ENCODE data around the gene PPM1M.

PPM1M gene

GRCh38 chr3:52248165-52248541 lies 2.6 kb downstream of the PPM1M start:
- no peak for ATAC-seq
- TF ChIP-seq TOX (CRISPR knock-in tag; IDR thresholded peaks at IDR 0.05; ENCODE audit: borderline replicate concordance) (no peak), RARB (CRISPR knock-in tag; IDR thresholded peaks at IDR 0.05) (no peak), ZFP30 (CRISPR knock-in tag; IDR thresholded peaks at IDR 0.05) (no peak), SNAI2 (CRISPR knock-in tag; IDR thresholded peaks at IDR 0.05) (no peak), ZNF8 (CRISPR knock-in tag; IDR thresholded peaks at IDR 0.05) (no peak)
- TF ChIP-seq, protein P1, sequence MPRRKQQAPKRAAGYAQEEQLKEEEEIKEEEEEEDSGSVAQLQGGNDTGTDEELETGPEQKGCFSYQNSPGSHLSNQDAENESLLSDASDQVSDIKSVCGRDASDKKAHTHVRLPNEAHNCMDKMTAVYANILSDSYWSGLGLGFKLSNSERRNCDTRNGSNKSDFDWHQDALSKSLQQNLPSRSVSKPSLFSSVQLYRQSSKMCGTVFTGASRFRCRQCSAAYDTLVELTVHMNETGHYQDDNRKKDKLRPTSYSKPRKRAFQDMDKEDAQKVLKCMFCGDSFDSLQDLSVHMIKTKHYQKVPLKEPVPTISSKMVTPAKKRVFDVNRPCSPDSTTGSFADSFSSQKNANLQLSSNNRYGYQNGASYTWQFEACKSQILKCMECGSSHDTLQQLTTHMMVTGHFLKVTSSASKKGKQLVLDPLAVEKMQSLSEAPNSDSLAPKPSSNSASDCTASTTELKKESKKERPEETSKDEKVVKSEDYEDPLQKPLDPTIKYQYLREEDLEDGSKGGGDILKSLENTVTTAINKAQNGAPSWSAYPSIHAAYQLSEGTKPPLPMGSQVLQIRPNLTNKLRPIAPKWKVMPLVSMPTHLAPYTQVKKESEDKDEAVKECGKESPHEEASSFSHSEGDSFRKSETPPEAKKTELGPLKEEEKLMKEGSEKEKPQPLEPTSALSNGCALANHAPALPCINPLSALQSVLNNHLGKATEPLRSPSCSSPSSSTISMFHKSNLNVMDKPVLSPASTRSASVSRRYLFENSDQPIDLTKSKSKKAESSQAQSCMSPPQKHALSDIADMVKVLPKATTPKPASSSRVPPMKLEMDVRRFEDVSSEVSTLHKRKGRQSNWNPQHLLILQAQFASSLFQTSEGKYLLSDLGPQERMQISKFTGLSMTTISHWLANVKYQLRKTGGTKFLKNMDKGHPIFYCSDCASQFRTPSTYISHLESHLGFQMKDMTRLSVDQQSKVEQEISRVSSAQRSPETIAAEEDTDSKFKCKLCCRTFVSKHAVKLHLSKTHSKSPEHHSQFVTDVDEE (CRISPR knock-in tag; IDR thresholded peaks at IDR 0.05), result no peak
- TF ChIP-seq, protein P2, sequence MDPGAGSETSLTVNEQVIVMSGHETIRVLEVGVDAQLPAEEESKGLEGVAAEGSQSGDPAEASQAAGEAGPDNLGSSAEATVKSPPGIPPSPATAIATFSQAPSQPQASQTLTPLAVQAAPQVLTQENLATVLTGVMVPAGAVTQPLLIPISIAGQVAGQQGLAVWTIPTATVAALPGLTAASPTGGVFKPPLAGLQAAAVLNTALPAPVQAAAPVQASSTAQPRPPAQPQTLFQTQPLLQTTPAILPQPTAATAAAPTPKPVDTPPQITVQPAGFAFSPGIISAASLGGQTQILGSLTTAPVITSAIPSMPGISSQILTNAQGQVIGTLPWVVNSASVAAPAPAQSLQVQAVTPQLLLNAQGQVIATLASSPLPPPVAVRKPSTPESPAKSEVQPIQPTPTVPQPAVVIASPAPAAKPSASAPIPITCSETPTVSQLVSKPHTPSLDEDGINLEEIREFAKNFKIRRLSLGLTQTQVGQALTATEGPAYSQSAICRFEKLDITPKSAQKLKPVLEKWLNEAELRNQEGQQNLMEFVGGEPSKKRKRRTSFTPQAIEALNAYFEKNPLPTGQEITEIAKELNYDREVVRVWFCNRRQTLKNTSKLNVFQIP (CRISPR knock-in tag; IDR thresholded peaks at IDR 0.05; ENCODE audit: borderline replicate concordance, low read depth), result no peak

DNA sequence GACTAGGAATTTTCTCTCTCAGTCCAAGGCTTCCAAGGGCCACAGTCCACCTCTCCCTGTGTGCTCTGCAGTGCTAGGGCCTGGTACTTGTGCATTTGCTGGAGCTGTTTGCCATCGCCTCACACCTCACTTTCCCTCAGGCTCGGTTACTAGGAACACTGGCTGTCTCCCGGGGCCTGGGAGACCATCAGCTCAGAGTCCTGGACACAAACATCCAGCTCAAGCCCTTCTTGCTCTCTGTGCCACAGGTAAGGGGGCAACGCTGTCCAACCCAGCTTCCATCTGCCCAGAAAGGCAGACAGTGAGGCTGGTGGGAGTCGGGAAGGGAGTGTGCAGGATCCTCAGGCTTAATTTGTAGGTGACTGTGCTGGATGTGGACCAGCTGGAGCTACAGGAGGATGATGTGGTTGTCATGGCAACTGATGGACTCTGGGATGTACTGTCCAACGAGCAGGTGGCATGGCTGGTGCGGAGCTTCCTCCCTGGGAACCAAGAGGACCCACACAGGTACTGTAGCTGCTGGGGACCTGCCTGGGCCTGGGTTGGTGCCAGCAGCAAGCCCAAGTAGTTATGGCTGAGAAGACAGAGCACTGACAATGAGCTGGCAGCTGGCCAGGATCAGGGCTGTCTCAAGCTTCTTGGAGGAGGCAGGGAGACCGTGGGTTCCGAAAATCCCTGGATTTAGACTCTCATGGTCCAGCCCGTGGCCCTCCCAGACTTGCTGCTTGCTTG lies 3.4 kb downstream of the PPM1M start:
- no peak for ATAC-seq
- TF ChIP-seq RARB (CRISPR knock-in tag; IDR thresholded peaks at IDR 0.05), result no peak
- TF ChIP-seq PATZ1 (CRISPR knock-in tag; IDR thresholded peaks at IDR 0.05; ENCODE audit: borderline replicate concordance), result no peak

DNA sequence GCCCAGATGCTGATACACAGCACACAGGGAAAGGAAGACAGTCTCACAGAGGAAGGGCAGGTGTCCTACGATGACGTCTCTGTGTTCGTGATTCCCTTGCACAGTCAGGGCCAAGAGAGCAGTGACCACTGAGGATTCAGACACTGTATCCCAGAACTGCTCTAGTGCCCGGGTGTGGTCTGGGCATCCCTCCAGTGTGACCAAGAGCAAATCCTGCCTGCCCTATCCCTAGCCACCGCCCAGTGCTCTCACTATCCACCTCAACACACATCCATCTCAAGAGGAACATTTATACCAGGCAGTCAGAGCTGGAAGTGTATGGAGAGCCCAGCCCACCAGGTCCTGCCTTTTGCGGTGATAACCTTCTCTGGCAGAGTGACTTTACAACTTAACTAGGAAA lies 4.1 kb downstream of the PPM1M start:
- ATAC-seq, result no peak
- TF ChIP-seq ZNF565 (CRISPR knock-in tag; conservative IDR thresholded peaks at IDR 0.05; ENCODE audit: low read depth) (no peak), RARB (CRISPR knock-in tag; IDR thresholded peaks at IDR 0.05) (no peak), TCF4 (CRISPR knock-in tag; IDR thresholded peaks at IDR 0.05; ENCODE audit: borderline replicate concordance) (no peak), ZFP30 (CRISPR knock-in tag; IDR thresholded peaks at IDR 0.05) (no peak), TOX (CRISPR knock-in tag; IDR thresholded peaks at IDR 0.05; ENCODE audit: borderline replicate concordance) (no peak), ISL1 (CRISPR knock-in tag; IDR thresholded peaks at IDR 0.05) (no peak), ZNF8 (CRISPR knock-in tag; IDR thresholded peaks at IDR 0.05) (no peak), PATZ1 (CRISPR knock-in tag; IDR thresholded peaks at IDR 0.05; ENCODE audit: borderline replicate concordance) (no peak), SNAI2 (CRISPR knock-in tag; IDR thresholded peaks at IDR 0.05) (no peak), ZNF70 (CRISPR knock-in tag; IDR thresholded peaks at IDR 0.05) (no peak), CSRNP3 (CRISPR knock-in tag; IDR thresholded peaks at IDR 0.05) (no peak), GLIS3 (CRISPR knock-in tag; IDR thresholded peaks at IDR 0.05) (no peak), ZC3H10 (CRISPR knock-in tag; IDR thresholded peaks at IDR 0.05) (no peak), ARNTL (CRISPR knock-in tag; IDR thresholded peaks at IDR 0.05; ENCODE audit: borderline replicate concordance, low read depth) (no peak), CSDC2 (CRISPR knock-in tag; IDR thresholded peaks at IDR 0.05) (no peak)
- TF ChIP-seq, protein P3, sequence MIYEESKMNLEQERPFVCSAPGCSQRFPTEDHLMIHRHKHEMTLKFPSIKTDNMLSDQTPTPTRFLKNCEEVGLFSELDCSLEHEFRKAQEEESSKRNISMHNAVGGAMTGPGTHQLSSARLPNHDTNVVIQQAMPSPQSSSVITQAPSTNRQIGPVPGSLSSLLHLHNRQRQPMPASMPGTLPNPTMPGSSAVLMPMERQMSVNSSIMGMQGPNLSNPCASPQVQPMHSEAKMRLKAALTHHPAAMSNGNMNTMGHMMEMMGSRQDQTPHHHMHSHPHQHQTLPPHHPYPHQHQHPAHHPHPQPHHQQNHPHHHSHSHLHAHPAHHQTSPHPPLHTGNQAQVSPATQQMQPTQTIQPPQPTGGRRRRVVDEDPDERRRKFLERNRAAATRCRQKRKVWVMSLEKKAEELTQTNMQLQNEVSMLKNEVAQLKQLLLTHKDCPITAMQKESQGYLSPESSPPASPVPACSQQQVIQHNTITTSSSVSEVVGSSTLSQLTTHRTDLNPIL (CRISPR knock-in tag; IDR thresholded peaks at IDR 0.05; ENCODE audit: low read depth), result no peak
- TF ChIP-seq, protein P2 (CRISPR knock-in tag; IDR thresholded peaks at IDR 0.05; ENCODE audit: borderline replicate concordance, low read depth), result no peak
- TF ChIP-seq, protein P1 (CRISPR knock-in tag; IDR thresholded peaks at IDR 0.05), result no peak

All from SK-N-SH treated with all-trans-retinoic acid at 6 μM for 48 hours (cell line).